GM19452 (cell line): Measurements from ENCODE around the gene SMYD1.

ENCODE experiments used
- ATAC-seq: cut with Tn5 transposase; IDR thresholded peaks from one replicate; pipeline ENCODE4 v1.9.1; 2021; ENCODE audit not compliant: unreplicated experiment

Gene SMYD1

GRCh38 chr2:88055371-88056128, 12.1 kb upstream of the SMYD1 start, which contains the start of gene KRCC1:
TSS of gene KRCC1 (minus strand) at chr2:88055783. CDS start at chr2:88028563, 27,220 bp downstream.
- ATAC-seq, result peak; percentile 89

- no peak for ATAC-seq
These were observed 10.2 kb upstream of the SMYD1 start for GRCh38 chr2:88057437-88057844.

- no peak for ATAC-seq
These were observed 9.4 kb upstream of the SMYD1 start for GRCh38 chr2:88058191-88058590.

- no peak for ATAC-seq
These were observed 7.4 kb upstream of the SMYD1 start for GRCh38 chr2:88059979-88060906.

GRCh38 chr2:88060907-88061275, 6.7 kb upstream of the SMYD1 start:
- ATAC-seq, result no peak

- no peak for ATAC-seq
These were observed 6.3 kb upstream of the SMYD1 start for GRCh38 chr2:88061295-88061694.

GRCh38 chr2:88066543-88066942, 1.1 kb upstream of the SMYD1 start:
- ATAC-seq, result no peak

- no peak for ATAC-seq
These were observed 436 bp upstream of the SMYD1 start for GRCh38 chr2:88067189-88067588.

GRCh38 chr2:88068044-88068443, 419 bp downstream of the SMYD1 start:
- ATAC-seq, result no peak

GRCh38 chr2:88069117-88069516, 1.5 kb downstream of the SMYD1 start:
- no peak for ATAC-seq

GRCh38 chr2:88070055-88070454, 2.4 kb downstream of the SMYD1 start:
- no peak for ATAC-seq

GRCh38 chr2:88071365-88071764, 3.7 kb downstream of the SMYD1 start:
- no peak for ATAC-seq

GRCh38 chr2:88074150-88074549, 6.5 kb downstream of the SMYD1 start:
- no peak for ATAC-seq

GRCh38 chr2:88074854-88075292, 7.2 kb downstream of the SMYD1 start:
- ATAC-seq, result no peak

- ATAC-seq, result no peak
These were observed 9.5 kb downstream of the SMYD1 start for GRCh38 chr2:88077080-88077479.

GRCh38 chr2:88078643-88079172, 11.1 kb downstream of the SMYD1 start:
- no peak for ATAC-seq

- ATAC-seq, result no peak
These were observed 12.9 kb downstream of the SMYD1 start for GRCh38 chr2:88080545-88080944.

- no peak for ATAC-seq
These were observed 14.4 kb downstream of the SMYD1 start for GRCh38 chr2:88081924-88082608.

GRCh38 chr2:88082781-88083180, 15.2 kb downstream of the SMYD1 start:
- ATAC-seq, result no peak

GRCh38 chr2:88085099-88085498, 17.5 kb downstream of the SMYD1 start:
- ATAC-seq, result no peak

GRCh38 chr2:88085602-88086001, 18.0 kb downstream of the SMYD1 start:
- no peak for ATAC-seq
